Activated CD8-positive, alpha-beta memory T cell treated with anti-CD3 and anti-CD28 coated beads for 24 hours (primary cell): ENCODE measurements around the gene LRP1B.
"Not testable (repeated sequence)": the region's sequence is repeated elsewhere in the genome, so short reads cannot be mapped to it uniquely, and the experiment has no call there.

Experiments
- DNase-seq: peaks from one replicate; pipeline ENCODE4 v3.0.0-alpha.2; 2020

The LRP1B gene

DNA sequence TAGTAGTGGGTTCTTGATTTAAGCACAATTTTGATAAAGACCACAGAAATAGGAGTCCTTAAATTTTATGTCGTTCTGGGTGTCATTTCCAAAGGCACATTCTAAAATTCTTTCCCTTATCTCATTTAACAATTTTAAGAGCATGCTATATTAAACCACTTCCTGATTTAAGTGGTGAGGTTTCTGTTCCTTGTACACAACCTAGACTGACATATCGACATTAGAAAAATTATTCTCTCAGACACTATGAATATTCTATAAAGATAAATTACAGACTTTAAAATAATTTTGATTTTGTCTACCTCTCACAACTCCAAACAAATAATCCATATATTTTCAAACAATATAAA lies 923.8 kb downstream of the LRP1B start:
- no peak for DNase-seq

GRCh38 chr2:141201016-141201565 lies 929.7 kb downstream of the LRP1B start:
- DNase-seq, result no peak

- DNase-seq, result no peak
Measured at GRCh38 chr2:141200191-141200590, 930.6 kb downstream of the LRP1B start.

DNA sequence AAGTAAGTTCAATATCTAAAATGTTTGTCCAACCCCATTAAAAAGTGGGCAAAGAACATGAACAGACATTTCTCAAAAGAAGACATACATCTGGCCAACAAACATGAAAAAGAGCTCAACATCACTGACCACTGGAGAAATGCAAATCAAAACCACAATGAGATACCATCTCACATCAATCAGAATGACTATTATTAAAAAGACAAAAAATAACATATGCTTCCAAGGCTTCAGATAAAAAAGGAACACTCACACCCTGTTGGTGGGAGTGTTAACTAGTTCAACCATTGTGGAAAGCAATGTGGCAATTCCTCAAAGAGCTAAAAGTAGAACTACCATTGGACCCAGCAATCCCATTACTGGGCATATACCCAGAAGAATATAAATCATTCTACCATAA lies 931.1 kb downstream of the LRP1B start:
- no peak for DNase-seq

GRCh38 chr2:141195087-141195486 lies 935.7 kb downstream of the LRP1B start:
- no peak for DNase-seq

- no peak for DNase-seq
Measured at GRCh38 chr2:141187075-141187439, 943.8 kb downstream of the LRP1B start.

GRCh38 chr2:141186413-141187074 lies 944.3 kb downstream of the LRP1B start:
- DNase-seq, result no peak

- no peak for DNase-seq
Measured at GRCh38 chr2:141182246-141182645, 948.6 kb downstream of the LRP1B start.

GRCh38 chr2:141169117-141169516 lies 961.7 kb downstream of the LRP1B start:
- not testable (repeated sequence) for DNase-seq

DNA sequence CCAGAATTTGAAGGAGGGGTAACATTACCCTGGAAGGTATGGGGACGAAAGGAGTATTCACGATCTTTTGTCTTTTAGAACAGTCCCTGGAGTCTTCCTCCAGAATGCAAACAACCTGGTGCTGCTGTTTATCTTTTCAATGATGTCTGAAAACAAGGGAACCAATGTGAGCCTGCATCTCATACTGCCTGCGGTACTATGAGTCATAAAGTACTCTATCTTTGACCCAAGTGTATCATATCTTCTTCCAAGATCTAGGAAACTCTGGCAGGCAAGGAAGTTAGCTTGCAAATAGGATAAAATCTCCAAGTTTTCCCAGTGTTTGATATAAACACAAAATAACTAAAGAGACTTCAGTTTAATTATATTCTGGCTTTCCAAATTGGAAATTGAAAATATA lies 968.5 kb downstream of the LRP1B start:
- DNase-seq, result no peak

GRCh38 chr2:141151611-141152286 lies 979.1 kb downstream of the LRP1B start:
- DNase-seq, result no peak

DNA sequence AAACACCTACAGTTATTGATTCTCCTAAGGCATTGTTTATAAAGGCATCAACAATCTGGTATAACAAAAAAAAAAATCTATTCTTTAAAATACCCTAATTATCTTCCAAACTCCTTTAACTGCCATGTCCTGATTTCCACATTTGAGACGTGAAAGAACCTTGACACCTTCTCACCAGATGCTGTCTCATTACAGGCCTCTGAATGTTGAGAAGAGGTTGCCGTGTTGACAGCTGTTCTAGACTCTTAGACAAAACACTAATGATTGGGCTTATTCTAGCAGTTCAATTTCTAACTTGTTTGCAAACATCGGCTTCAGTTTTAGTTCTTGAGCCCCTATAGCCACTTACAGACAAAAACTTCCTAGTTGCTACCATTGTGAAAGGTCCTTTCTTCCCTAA lies 988.8 kb downstream of the LRP1B start:
- no peak for DNase-seq

GRCh38 chr2:141137122-141137693 lies 993.6 kb downstream of the LRP1B start:
- no peak for DNase-seq

DNA sequence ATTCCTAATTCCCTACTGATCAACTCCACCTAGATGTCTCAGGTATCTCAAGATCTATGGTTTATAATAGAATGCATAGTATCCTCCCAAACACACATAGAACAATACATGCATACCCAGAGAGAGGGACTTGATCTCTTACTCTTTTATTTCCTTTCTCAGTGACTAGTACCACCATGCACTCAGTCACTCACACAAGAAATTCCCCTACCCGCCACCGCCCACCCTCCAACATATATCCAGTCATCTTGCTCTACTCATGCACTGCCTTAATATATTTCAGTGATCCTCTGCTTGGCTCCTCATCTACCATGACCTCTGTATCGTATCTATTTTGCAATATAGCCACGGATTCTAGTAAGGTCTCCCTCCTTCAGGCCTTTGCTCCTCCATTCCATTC lies 996.9 kb downstream of the LRP1B start:
- no peak for DNase-seq

DNA sequence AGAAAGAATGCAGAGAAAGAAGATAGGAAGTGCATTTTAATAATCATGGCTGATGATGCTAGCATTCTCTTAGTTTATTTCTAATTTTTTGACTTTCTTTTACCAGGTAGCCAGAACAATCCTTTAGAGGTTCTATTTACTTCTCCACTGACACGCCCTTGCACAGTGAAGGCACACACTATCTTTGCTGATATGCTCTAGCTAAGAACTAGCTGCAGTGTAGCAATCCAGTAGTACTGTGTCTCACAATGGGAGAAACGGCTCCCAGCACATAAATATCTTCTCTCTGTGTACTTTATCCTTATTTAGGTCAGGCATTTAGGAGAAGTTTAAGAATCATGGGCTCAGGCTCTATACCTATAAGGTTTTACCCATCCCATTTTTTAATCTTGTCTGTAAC lies 1005.4 kb downstream of the LRP1B start:
- no peak for DNase-seq

DNA sequence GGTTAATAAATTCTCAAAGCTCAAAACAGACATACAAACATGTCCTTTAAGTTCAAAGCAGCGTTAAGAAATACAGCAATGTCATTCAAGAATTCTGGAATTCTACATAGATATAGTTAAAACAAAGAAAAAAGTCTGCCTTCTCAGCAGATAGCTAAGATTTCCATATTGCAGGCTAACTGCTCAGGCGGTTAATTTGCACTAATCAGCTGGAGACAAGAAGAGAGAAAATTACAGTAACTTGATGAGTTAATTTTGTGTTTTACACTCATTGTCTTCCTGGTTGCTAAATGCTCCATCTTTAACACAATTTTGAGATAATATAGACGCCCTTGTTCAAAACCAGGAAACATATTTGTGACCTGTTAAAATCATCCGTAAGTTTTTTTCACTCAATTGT lies 1012.0 kb downstream of the LRP1B start:
- no peak for DNase-seq

DNA sequence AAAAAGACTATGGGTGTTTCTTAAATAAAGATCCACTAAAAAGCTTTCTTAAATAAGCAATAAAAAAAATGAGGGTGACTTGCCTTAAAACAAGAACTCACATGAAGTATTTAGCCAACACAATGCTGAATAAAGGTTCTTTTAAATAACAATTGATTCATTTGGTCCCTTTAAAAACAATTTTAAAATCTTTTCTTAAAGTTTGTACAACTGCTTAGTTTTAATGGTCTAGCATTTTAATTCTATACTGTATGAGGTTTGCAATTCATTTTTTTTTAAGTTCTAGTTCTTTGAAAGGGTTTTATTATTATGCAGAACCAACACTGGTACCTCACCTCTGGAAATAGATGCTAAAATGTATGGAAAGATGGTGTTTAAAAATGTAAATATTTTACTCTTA lies 1017.5 kb downstream of the LRP1B start:
- no peak for DNase-seq

GRCh38 chr2:141109633-141110032 lies 1021.2 kb downstream of the LRP1B start:
- DNase-seq, result no peak

DNA sequence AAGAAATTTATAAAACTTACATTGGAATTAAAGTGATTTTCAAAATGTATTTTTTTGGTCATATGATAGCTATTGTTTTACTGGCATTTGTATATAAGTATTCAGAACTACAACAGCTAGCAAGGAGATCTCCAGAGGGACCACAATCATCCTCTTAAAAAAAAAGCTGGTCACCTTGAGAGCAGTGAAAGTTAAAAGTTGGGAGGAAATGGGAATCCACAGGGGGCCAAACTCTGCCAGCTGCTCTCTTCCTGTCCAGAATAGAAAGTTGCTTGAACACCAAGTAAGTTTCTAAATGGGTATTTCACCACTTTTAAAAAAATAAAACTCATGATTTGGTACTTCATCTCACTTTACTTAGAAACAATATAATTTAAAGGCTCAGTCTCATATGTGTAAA lies 1025.1 kb downstream of the LRP1B start:
- DNase-seq, result no peak

DNA sequence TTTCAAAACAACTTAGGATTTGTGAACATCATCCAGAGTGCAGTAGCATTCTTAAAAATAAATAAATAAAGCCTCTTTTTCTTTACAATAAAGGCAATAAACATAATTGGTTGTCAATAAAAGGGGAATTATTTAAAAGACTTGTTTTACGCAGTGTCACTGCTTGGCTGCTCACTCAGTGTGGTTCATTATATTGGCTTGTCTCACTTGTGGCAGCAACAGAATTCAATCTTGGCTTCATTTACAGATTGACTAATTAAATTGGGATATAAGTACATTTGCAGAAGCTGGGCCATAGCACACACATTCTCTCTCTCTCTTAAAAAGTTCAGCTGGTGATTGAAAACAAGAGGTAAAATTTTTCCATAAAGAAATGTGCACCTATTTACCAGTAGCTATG lies 1027.6 kb downstream of the LRP1B start:
- no peak for DNase-seq

GRCh38 chr2:141079231-141079630 lies 1051.6 kb downstream of the LRP1B start:
- no peak for DNase-seq

DNA sequence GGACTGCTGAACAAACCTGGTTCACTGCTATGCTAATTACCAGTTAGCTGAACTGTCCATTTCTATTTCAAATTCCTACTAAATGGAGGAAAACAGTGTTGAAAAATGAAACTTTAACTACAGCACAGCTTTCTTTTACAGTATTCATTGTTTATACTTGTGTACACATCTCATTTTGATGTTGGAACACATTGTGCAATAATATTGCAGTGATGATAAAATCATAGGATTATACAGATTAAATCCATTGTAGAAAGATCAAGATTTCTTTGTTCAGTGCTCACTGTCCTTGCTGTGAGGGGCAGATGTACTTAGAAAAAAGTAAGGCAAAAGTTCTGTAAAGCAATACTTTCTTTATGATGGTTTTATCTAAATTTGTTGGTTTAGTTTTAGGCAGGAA lies 1055.1 kb downstream of the LRP1B start:
- DNase-seq, result no peak

DNA sequence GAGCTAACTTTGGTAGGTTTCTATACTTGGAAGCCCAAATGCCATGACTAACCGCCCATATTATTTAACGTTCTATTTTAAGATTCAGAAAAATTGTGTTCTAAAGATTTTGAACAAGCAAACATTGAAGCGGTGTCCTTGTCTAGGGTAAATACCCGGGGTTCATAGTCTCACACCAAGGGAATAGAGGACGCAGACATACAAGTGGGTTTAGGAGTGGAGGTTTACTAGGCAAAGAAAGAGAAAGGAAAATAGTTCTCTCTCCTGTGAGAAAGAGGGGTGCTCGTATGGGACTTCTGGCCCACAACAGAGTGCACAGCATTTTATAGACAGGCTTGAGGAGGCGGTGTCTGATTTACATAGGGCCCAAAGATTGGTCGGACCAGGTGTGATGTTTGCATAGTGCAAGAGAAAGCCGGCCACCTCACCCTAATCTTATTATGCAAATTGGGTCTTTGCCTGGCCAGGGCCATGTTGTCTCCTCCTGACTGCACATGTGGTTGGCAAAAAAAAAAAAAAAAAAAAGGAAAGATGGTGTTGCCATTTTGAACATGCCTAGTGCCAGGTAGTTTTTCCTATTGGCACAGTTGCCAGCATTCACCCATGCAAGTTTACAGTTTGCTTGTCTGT lies 1062.6 kb downstream of the LRP1B start:
- DNase-seq, result no peak

DNA sequence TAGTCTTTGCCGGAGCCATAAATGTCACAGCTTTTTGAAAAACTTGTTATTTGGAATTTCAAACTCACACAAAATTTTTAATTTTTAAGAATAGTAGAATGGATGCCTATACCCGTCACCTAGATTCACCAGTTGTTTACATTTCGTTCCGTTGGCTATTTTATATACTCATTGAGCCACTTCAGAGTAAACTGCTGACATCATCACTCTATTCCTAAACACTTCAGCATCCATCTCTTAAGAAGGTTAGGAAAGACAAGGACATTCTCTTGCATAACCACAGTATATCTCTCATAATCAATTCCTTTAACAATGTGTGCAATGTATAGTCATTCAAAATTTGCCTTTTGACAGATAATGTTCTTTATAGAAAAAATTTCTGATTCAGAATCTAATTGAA lies 1065.8 kb downstream of the LRP1B start:
- DNase-seq, result no peak
